H1 (cell line): ENCODE data around the gene DAPK1.

Experiments used
- CBX5 ChIP-seq: fragments of 300-800, 300-1000 bp; sonication (generic); IDR thresholded peaks from 2 replicates; pipeline ENCODE4 v1.7.1; 2016; ENCODE audit warnings: antibody characterized with exemption, low read length, low read depth
- GTF2F1 ChIP-seq: IDR thresholded peaks from 2 replicates; pipeline ENCODE4 v1.6.1; 2012; ENCODE audit warnings: low read depth, low read length, improper control_type of control experiment, borderline replicate concordance
- KDM4A ChIP-seq: IDR thresholded peaks from one replicate; pipeline ENCODE4 v1.7.1; 2012; ENCODE audit warnings: low read depth, mild to moderate bottlenecking, moderate library complexity, low read length, inconsistent platforms; ENCODE audit not compliant: severe bottlenecking
- POLR2A ChIP-seq, 2 experiments: IDR thresholded peaks; 1 replicate in 1 of 2; 2 replicates in 1 of 2; pipeline ENCODE4 v1.6.1; 2011; ENCODE audit warnings: low read depth in 2 of 2, low read length in 2 of 2, mild to moderate bottlenecking in 2 of 2; ENCODE audit errors: control extremely low read depth in 1 of 2
- POLR2AphosphoS5 ChIP-seq: IDR thresholded peaks from 2 replicates; pipeline ENCODE4 v1.6.1; 2011; ENCODE audit warnings: low read depth, low read length
- SRF ChIP-seq: IDR thresholded peaks from 2 replicates; pipeline ENCODE4 v1.6.1; 2011; ENCODE audit warnings: mild to moderate bottlenecking, low read depth, low read length, moderate library complexity
- TAF1 ChIP-seq: IDR thresholded peaks from 2 replicates; pipeline ENCODE4 v1.6.1; 2011; ENCODE audit warnings: mild to moderate bottlenecking, low read depth, low read length
- TCF12 ChIP-seq: IDR thresholded peaks from 2 replicates; pipeline ENCODE4 v1.6.1; 2011; ENCODE audit warnings: low read depth, mild to moderate bottlenecking, low read length
- YY1 ChIP-seq: IDR thresholded peaks from 2 replicates; pipeline ENCODE4 v1.6.1; 2011; ENCODE audit warnings: low read depth, mild to moderate bottlenecking, low read length
- ZNF274 ChIP-seq: IDR thresholded peaks from 2 replicates; pipeline ENCODE4 v1.7.0; 2012; ENCODE audit warnings: low read length, borderline replicate concordance; ENCODE audit errors: extremely low read depth
- TF ChIP-seq, protein P1 (sequence below), 3 experiments: IDR thresholded peaks; 1 replicate in 2 of 3; 2 replicates in 1 of 3; pipeline versions ENCODE4 v1.5.1 to v1.6.1; 2011; ENCODE audit warnings: low read length in 3 of 3, mild to moderate bottlenecking in 3 of 3, inconsistent platforms in 2 of 3, low read depth in 1 of 3, moderate library complexity in 1 of 3; ENCODE audit not compliant: insufficient read depth in 1 of 3; ENCODE audit errors: control extremely low read depth in 1 of 3

DNA sequence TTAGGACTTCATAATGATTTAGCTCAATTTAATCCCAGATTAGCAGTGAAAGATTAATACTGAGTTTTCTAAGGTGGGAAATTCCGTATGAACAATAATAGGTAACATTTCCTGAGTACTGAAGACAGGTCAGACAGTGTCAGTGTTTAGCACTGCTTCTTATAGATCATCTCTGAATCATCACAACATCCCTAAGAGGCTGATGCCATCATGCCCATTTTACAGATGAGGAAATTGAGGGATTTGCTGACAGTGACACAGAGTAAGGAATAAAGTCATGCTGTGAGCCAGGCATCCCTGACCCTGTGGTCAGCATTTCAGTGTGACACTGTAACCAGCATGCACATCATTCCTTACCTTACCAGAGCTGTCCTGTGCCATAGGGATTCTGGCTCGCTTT is 44.5 kb downstream of the DAPK1 start:
- TF ChIP-seq CBX5 (no peak), ZNF274 (no peak), POLR2AphosphoS5 (no peak), SRF (no peak), TCF12 (no peak), GTF2F1 (no peak), YY1 (no peak), TAF1 (no peak), KDM4A (no peak), POLR2A (IDR thresholded peaks at IDR 0.05; ENCODE audit: control extremely low read depth in 1 of 2, low read depth in 2 of 2, low read length in 2 of 2) (no peak)
- TF ChIP-seq, protein P1, sequence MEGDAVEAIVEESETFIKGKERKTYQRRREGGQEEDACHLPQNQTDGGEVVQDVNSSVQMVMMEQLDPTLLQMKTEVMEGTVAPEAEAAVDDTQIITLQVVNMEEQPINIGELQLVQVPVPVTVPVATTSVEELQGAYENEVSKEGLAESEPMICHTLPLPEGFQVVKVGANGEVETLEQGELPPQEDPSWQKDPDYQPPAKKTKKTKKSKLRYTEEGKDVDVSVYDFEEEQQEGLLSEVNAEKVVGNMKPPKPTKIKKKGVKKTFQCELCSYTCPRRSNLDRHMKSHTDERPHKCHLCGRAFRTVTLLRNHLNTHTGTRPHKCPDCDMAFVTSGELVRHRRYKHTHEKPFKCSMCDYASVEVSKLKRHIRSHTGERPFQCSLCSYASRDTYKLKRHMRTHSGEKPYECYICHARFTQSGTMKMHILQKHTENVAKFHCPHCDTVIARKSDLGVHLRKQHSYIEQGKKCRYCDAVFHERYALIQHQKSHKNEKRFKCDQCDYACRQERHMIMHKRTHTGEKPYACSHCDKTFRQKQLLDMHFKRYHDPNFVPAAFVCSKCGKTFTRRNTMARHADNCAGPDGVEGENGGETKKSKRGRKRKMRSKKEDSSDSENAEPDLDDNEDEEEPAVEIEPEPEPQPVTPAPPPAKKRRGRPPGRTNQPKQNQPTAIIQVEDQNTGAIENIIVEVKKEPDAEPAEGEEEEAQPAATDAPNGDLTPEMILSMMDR (IDR thresholded peaks at IDR 0.05; ENCODE audit: control extremely low read depth in 1 of 3, insufficient read depth in 1 of 3, low read depth in 1 of 3, low read length in 3 of 3), result no peak
